OCI-M2 (cell line): ENCODE results near the gene ELAPOR1.

ENCODE experiments used
- DNase-seq: peaks from one replicate; lab custom pipeline; 2025; ENCODE audit not compliant: unreplicated experiment; lab: John Stamatoyannopoulos, UW

ELAPOR1 gene, protein sequence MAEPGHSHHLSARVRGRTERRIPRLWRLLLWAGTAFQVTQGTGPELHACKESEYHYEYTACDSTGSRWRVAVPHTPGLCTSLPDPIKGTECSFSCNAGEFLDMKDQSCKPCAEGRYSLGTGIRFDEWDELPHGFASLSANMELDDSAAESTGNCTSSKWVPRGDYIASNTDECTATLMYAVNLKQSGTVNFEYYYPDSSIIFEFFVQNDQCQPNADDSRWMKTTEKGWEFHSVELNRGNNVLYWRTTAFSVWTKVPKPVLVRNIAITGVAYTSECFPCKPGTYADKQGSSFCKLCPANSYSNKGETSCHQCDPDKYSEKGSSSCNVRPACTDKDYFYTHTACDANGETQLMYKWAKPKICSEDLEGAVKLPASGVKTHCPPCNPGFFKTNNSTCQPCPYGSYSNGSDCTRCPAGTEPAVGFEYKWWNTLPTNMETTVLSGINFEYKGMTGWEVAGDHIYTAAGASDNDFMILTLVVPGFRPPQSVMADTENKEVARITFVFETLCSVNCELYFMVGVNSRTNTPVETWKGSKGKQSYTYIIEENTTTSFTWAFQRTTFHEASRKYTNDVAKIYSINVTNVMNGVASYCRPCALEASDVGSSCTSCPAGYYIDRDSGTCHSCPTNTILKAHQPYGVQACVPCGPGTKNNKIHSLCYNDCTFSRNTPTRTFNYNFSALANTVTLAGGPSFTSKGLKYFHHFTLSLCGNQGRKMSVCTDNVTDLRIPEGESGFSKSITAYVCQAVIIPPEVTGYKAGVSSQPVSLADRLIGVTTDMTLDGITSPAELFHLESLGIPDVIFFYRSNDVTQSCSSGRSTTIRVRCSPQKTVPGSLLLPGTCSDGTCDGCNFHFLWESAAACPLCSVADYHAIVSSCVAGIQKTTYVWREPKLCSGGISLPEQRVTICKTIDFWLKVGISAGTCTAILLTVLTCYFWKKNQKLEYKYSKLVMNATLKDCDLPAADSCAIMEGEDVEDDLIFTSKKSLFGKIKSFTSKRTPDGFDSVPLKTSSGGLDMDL

DNA sequence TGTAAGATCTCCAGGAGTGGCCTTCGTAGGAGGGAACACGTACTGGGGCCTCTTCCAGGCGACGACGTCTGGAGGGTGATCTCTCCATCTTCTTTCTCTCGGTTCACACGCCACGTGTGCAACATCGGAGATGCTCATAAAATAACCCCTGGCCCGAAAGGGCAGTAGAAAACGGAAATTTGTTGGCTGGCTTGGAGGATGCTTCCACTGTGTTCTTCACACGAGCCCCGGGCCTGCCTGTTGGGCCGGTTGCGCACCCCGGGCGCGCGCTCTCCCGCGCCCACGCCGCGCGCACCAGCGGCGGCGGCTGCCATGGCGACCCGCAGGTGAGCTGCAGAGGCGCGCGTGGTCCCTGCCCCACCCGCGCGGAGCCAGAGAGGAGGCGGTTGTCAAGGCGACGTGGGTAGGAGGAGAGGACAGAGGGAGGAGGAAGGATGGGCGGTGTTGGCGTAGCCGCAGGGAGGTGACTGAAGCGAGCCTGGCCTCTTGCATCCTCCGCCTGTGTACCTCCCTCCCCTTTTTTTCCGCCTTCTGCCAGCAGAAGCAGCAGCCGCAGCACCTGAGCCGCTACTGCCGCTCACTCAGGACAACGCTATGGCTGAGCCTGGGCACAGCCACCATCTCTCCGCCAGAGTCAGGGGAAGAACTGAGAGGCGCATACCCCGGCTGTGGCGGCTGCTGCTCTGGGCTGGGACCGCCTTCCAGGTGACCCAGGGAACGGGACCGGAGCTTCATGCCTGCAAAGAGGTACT is at the start of gene ELAPOR1:
ELAPOR1 (plus strand) TSS at position 526 of the 752 bp plus-strand sequence; CDS start at position 595, 69 bp downstream.
- DNase-seq = no peak

- no peak for DNase-seq
These were observed 48.8 kb upstream of the ELAPOR1 start for GRCh38 chr1:109065137-109065536.

- DNase-seq = no peak
These were observed 46.0 kb upstream of the ELAPOR1 start for GRCh38 chr1:109067883-109068282.

DNA sequence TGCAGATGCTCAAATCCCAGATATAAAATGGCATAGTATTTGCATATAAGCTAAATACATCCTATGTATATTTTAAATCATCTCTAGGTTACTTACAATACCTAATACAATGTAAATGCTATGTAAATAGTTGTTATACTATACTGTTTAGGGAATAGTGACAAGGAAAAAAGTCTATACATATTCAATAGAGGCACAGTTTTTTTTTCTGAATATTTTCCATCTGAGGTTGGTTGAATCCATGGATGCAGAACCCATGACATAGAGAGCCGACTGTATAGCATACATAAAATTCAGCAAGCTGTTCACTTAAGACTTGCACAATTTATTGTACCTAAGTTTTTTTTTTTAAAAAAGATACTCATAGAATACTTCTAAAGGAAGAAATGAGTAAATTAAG is 44.6 kb upstream of the ELAPOR1 start:
- DNase-seq = no peak

GRCh38 chr1:109075531-109076490 is 38.1 kb upstream of the ELAPOR1 start, which contains the start of gene TAF13:
Gene TAF13 (minus strand): TSS chr1:109076003. CDS start chr1:109075947, 56 bp downstream.
- peak; percentile 21 for DNase-seq

- no peak for DNase-seq
These were observed 35.6 kb upstream of the ELAPOR1 start for GRCh38 chr1:109078317-109078716.

- DNase-seq = no peak
These were observed 34.7 kb upstream of the ELAPOR1 start for GRCh38 chr1:109079240-109079622.

DNA sequence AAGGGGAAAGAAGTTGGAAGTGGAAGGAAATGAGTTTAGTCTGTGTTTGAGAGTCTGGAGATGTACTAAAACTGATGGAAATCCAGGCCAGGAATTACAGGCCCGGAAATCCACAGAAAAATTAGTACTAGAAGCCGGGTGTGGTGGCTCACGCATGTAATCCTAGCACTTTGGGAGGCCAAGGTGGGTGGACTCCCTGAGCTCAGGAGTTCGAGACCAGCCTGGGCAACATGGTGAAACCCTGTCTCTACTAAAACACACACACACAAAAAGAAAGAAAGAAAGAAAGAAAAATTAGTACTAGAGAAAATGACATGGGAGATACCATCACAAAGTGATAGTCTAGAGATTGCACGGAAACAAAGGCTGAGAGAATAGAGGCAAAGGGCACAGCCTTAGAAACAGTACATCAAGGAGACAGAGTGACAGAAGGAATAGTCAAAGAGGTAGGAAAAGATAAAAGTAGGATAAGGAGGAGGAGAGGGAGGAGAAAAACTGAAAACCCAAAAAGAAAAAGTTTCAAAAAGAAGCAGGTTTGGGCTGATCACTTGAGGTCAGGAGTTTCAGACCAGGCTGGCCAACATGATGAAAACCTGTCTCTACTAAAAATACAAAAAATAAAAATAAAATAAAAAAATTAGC is 33.4 kb upstream of the ELAPOR1 start:
- DNase-seq = no peak

DNA sequence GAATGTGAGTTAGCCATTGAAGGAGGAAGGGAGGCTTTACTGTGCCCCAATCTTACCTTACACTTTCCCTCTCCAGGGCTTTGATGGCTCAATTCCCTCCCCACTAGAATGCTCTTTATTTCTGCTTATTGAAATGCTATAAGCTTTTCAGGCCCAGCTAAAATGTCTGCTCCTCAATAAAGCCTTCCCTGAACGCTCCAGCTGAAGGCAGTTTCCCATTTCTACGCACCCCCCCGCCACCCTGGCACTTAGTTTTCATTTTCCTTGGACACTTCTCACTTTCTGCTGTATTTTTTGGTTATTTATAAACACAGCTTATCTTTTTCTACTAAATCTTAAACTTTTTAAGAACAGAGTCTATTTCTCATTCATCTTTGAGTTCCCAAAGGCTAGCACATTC is 30.4 kb upstream of the ELAPOR1 start:
- DNase-seq = no peak

GRCh38 chr1:109083923-109084322 is 30.0 kb upstream of the ELAPOR1 start:
- DNase-seq = no peak

DNA sequence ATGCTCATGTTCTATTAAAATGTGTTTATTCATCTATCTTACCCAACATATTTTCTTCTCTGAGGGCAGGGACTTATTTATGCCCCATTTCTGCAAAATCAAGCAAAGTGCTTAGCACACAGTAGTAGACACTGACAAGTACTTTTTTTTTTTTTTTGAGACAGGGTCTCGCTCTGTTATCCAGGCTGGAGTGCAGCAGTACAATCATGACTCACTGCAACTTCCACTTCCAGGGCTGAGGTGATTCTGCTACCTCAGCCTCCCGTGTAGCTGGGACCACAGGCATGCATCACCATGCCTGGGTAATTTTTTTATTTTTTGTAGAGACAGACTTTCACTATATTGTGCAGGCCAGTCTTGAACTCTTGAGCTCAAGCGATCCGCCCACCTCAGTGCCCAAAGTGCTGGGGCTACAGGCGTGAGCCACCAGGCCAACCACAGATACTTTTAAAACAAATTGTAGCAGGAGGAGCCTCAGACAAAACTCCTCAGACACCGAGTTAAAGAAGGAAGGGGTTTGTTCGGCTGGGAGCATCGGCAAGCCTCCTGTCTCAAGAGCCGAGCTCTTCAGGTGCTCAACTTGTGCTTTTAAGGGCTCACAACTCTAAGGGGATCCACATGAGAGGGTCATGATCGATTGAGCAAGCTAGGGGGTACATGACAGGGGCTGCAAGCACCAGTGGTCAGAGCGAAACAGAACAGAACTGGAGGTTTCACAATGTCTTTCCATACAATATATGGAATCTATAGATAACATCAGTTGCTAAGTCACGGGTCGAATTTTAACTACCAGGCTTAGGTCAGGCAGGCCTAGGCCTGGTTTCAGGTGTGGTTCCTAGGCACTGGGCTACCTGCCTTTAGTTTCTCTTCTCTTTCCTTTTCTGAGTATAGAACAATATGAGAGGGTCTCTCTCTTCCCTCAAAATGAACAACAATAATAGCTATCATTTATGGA is 29.1 kb upstream of the ELAPOR1 start:
- no peak for DNase-seq

DNA sequence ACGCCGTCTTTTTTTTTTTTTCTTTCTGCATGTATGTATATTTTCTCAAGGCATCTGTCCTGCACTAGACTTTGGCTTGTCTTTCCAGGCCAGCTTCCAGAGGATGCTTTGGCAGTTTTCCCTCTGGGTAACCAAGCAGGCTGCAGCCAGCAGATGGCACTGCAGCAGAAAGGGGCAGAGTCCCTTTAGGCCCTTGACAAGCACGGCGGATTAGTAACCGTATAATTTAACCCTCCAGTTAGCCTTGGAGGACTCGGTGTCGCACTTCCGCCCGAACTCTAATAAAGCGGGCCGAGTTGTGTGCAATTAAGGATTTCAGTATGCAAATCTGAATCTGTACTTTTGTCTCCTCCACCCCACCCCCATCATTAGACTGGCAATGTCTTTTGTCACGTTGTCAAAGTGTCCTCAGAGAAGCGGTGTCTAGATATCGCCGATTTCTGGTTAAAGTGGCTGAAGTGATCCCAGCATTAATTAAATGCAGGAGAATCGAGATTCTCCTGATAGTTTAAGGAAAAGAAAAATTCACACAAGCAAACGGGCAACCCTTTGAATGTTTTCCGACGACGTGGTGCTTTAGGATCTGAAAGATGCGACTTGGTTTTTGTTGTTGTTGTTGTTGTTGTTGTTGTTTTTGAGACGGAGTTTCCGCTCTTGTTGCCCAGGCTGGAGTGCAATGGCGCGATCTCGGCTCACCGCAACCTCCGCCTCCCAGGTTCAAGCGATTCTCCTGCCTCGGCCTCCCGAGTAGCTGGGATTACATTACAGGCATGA is 24.5 kb upstream of the ELAPOR1 start:
- DNase-seq = peak; percentile 20

GRCh38 chr1:109090196-109091077 is 23.5 kb upstream of the ELAPOR1 start, which contains the start of gene TMEM167B:
Gene TMEM167B (plus strand): TSS chr1:109090764. CDS start chr1:109090873, 109 bp downstream.
- peak; percentile 80 for DNase-seq

- DNase-seq = no peak
These were observed 22.7 kb upstream of the ELAPOR1 start for GRCh38 chr1:109091078-109091838.

GRCh38 chr1:109091839-109092193 is 22.1 kb upstream of the ELAPOR1 start:
- DNase-seq = no peak

DNA sequence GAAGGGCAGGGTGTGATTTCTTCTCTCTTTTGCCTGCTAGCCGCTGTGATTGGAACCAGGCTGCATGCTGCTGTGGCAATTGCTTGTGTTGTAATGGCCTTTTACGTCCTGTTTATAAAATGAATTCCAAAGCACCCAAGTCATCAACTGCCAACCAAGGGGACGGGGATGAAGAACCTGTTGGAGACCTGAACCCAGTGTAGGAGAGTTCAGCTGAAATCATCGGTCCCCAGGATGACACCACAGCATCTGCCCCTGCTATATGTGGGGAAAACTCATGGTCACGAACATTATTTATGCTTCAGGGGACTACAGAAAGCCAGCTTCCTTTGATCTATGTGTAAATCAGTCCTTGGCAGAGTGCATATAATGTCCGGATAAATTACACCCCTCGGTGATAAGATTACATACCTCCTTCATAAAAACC is 19.5 kb upstream of the ELAPOR1 start:
- no peak for DNase-seq
